Fibroblast of skin of abdomen (primary cell): Measurements from ENCODE around the gene KBTBD8. TPM values are rescaled to one million over a fixed set of nuclear protein-coding genes. Genes with fewer than 3 reads are reported as not detected.

Source experiments
- DNase-seq: peaks from one replicate; pipeline ENCODE4 v3.0.0-alpha.2; 2013
- polyA plus RNA-seq, 2 experiments: library from polyadenylated mRNA; unstranded; fragments of 120-200 nt; gene quantifications; one replicate each; pipeline ENCODE4 v1.2.1, GENCODE V29; 2013; ENCODE audit not compliant: insufficient read length in 2 of 2

The KBTBD8 gene, protein sequence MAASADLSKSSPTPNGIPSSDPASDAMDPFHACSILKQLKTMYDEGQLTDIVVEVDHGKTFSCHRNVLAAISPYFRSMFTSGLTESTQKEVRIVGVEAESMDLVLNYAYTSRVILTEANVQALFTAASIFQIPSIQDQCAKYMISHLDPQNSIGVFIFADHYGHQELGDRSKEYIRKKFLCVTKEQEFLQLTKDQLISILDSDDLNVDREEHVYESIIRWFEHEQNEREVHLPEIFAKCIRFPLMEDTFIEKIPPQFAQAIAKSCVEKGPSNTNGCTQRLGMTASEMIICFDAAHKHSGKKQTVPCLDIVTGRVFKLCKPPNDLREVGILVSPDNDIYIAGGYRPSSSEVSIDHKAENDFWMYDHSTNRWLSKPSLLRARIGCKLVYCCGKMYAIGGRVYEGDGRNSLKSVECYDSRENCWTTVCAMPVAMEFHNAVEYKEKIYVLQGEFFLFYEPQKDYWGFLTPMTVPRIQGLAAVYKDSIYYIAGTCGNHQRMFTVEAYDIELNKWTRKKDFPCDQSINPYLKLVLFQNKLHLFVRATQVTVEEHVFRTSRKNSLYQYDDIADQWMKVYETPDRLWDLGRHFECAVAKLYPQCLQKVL
- 0.77 TPM for polyA plus RNA-seq (2013, experiment 1 of 2; ENCODE audit: insufficient read length)
- polyA plus RNA-seq (2013, experiment 2 of 2; ENCODE audit: insufficient read length), result 0.71 TPM

DNA sequence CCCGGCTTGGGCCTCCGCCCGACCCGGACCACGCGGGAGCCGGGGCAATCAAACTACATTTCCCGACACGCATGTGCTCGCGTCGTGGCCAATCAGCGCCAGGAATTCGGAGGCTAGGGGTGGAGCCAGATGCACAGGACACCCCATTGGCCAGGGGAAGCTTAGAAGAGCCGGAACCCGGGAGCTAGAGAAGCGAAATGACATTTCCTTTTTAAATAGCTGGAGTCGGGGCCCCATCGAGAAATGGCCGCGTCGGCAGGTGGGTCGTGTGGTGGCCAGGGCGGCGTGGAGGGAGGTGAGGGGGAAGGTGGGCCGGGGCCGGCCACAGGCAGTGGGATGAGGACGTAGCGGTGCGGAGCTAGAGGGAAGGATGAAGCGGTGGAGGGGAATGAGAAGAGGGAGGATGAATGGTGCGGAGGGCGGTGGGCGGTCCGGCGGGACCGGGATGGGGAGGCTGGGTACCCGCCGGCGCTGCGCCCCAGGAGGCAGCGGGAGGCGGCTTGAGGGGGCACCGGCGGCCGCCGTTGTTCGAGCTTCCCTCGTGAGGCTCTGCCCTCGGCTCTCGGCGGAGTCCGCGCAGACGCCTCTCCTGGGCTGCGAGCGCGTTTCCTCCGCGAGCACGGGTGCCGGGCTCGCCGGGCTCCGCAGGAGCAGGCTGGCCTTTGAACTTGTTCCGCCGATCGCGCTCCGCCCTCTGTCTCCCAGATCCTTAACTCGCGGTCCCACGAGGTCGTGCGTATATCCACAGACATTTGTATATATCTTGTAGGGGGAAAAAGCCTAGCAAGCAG lies at the start of gene KBTBD8:
KBTBD8 (plus strand) TSS at position 195 of the 791 bp plus-strand sequence; CDS start at position 244, 49 bp downstream.
- DNase-seq, result peak; percentile 99

DNA sequence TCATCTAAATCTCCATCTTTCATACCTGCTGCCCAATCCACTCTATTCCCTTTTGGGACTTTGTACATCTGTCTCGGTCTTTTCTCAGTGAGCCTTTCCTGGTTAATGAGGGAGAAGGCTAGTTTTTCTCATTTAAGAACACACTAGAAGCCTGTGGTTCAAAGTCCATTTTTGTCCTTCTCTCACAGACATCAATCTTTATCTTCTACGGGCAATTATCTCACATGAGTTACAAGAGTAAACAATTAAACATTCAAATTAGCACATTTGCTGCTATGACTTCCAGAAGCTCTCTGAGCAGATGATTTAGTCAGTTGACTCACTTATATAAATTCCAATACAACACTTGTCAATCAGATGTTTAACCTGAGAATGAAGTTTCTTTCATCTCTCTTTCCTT lies 49.3 kb upstream of the KBTBD8 start:
- DNase-seq, result no peak

DNA sequence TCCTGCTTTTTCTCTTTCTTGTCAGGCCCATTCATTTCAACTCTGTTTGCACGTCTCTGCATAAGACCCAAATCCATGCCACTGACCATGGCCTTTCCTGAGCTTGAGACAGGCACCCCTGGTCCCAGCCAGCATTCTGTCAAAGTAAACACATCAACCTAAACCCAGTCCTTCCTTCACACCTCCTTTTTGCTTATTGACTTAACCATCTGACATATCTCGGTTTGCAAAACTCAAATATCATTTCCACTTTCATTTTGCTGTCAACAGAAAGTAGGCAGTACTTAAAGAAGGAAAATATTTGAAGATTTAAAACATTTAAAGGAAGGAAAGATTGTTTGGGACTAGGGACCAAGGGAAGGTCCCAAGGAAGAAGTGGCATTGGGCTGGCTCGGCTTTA lies 48.2 kb upstream of the KBTBD8 start:
- DNase-seq, result no peak

DNA sequence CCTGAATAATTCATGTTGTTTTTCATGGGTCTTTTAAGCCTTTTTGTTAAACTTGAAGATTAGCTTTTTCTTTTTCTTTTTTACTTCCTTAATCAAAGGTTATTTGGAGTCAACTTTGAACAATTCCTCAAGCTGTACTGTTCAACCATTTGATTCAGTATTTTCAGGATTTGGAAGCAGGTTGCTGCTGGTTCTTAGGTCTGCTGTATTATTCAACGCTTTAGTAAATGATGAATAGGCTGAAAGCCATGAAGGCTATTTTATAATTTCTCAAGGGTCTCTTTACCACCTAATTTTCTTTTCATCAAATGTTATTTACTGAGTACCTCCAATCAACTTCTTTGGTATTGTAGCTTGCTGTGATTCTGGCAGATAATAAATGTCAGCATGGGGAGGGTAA lies 45.8 kb upstream of the KBTBD8 start:
- no peak for DNase-seq

DNA sequence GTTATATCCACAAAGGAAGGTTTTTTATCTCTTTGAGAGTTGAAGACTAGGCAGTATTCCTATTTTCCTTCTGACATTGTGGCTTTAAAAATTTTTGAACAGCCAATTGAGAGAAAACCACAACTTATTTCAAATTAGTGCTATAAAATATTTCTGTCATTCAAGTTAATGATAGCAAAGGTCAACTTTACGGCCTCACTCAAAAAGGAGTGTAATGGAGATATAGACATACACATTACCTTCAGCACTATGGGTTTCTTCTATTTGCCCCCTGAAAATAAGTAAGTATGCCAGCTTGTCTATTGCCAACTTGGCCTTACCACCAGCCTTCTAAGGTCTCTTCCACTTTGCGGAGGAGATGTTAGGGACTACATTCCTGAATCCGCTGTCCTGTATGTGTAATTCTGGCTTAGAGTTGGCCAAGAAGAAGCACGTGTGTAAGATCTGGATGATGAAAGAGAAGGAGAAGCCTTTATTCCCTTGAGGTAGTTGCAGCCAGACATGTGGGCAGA lies 44.1 kb upstream of the KBTBD8 start:
- DNase-seq, result no peak

DNA sequence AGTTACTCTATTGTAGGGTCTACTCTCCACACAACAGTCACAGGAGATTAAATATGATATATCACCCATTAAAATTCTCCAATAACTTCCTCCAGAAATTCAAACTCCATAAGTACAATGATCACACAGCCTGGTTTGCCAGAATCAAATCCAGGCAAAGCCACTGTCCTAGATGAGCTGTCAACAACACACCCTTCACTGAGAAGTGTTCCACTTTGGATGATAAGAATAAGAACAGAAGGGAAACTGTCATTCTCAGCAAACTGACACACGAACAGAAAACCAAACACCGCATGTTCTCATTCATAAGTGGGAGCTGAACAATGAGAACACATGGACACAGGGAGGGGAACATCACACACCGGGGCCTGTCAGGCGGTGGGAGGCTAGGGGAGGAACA lies 41.4 kb upstream of the KBTBD8 start:
- no peak for DNase-seq

DNA sequence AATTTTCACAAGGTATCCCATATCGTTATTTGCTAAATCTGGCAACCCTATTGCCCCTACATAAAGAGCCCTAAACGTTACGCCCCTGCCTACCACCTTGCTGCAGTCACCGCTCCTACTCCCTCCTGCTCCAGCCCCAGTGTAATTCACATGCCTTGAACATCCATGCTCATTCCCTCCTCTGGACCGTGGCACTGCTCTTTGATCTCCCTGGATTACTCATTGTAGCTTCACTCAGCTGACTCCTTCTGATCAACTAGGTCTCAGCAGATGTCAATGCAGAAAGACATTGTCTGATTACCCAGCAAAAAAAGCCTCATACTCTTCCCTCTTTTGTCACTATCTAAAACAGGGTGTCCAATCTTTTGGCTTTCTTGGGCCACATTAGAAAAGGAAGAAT lies 40.7 kb upstream of the KBTBD8 start:
- no peak for DNase-seq

DNA sequence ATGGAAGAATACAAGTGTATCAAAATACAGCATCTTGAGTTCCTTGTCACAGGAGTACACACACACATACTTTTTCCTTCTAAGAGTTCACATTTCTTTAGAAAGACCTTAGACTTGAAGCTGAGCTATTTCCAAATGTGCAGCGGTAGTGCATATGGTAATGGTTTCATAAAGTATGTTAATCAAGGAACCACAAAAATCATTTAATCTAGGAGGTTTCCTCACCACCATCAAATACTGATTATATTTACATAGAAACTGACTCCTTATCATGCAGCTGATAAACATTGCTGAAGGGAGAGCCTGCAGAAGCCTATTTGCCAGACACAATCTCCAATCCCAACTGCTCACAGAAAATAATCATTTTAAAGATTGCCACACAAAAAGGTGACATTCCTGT lies 40.0 kb upstream of the KBTBD8 start:
- no peak for DNase-seq

DNA sequence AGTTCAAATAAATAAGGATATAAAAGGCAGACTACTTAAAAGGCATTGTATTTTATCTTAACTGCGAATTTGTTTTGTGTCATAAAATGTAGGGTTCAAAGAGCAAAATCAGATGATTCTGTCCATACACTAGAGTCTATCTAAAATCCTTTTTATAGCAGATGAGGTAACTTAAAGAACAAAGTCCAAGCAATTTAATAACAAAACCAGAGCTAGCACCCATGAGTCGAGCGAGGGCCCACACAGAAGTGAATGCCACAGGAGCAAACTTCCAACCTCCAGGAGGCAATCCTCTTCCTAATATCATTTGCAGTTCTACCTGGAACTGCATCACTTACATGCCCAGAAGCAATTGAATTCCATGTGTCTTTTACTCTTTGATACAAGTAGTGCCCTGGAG lies 35.4 kb upstream of the KBTBD8 start:
- no peak for DNase-seq

DNA sequence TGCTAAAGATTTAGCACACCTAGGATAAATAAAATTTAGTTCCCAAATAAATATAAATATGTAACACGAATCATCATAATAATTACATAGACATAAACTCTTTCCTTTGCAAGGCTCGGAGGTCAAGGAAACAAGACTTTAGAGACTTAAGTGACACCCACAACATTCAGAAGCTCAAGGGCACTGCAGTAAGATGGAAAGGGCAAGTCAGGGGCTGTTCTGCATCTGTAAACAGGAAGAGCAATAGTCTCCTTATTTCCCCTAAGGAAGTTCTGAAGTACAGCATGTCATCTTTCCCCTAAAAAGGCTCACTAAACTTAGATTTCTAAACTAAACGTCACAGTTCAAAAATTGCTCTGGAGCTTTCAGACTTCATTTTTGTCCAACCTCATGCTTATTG lies 26.9 kb upstream of the KBTBD8 start:
- DNase-seq, result no peak

DNA sequence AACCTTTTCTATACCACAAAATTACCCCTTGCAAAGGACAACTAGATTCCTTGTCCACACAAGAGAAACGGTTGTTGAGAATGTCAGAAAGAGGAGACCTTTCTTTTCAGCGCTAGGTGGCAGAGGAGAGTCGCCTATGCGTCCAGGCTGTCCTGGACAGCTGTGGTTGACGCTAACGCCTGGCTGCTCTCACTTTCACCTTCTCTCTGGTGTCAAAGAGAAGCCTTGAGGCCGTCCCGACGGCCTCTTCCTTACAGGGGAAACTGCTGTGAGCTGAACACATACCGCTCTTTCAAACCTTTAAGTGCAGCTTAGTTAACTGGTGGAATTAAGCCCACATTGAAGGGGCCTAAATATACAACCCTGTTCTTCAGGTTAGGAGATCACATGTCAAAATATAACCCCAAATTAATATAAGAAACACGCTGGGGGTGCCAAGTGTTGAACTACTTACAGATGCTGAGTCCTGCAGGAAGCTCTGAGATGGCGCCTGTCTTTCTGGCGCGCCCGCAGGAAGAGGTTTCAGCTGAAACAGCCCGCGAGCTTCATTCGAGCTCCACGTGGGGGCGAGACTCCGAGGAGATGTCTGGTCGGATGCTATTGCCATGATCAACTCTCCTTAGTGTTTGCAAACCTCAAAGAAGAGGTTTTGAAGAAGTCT lies 26.1 kb upstream of the KBTBD8 start:
- DNase-seq, result peak; percentile 71

DNA sequence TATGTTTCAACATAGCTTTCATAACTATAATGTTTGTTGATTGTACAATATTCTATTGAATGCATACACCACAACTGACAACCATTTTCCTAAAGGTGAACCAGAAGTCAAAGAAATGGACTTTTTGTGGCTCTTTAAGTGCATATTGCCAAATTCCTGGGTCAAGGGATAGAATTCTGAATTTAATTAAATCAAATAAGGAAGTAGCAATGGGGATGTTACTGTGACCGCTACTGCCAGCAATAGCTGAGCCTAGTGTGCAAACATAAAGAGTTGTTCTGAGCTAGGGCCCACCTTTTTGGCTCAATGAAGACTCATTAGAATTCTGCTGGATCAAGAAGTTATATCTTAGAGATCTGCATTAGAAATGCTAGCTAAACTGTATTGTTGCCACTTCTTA lies 17.3 kb upstream of the KBTBD8 start:
- no peak for DNase-seq

DNA sequence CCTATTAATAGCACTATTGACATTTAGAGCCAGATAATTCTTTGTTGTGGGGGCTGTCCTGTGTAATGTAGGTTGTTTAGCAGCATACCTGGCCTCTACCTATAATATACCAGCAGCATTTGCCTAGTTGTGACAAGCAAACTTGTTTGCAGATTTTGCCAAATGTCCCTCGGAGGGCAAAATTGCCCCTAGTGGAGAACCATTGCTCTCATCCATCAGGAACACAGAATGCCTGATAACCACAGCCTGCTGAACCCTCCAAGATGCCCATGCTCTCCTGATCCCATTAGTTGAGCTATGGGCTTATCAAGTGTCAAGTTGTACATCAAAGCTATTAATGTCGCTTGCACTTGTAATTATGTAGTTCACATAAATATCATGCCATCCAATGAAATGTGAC lies 15.0 kb upstream of the KBTBD8 start:
- DNase-seq, result no peak

DNA sequence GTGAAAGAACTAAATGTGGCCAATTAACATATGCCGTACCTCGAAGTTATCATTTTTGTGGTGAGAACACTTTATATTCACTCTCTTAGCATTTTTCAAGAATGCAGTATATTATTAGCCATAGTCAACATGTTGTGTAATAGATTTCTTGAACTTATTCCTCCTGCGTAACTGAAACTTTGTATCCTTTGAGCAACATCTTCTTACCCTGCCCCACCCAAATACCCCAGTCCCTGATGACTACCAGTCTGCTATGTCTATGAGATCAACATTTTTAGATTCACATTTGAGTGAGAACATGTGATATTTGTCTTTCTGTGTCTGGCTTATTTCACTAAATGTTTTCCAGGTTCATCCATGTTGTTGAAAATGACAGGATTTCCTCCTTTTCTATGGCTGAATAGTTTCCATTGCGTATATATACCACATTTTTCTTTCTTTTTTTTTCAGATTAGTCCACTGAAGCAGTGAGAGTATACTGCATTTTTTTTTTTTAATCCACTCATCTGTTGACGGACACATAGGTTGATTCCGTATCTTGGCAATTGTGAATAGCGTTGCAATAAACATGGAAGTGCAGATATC lies 12.7 kb upstream of the KBTBD8 start:
- no peak for DNase-seq

DNA sequence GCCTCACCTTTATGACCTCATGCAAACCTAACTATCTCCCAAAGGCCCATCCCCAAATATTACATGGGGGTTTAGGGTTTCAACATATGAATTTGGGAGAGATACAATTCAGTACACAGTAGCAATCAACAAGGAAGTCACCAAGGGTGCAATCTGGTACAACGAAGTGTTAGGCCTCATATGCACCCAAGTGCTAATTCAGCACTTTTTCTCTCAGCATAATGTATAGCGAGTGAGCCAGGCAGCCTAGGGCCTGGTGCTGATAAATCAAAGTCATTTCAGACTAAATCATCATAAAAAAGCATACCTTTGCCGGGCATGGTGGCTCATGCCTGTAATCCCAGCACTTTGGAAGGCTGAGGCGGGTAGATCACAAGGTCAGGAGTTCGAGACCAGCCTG lies 11.7 kb upstream of the KBTBD8 start:
- no peak for DNase-seq

DNA sequence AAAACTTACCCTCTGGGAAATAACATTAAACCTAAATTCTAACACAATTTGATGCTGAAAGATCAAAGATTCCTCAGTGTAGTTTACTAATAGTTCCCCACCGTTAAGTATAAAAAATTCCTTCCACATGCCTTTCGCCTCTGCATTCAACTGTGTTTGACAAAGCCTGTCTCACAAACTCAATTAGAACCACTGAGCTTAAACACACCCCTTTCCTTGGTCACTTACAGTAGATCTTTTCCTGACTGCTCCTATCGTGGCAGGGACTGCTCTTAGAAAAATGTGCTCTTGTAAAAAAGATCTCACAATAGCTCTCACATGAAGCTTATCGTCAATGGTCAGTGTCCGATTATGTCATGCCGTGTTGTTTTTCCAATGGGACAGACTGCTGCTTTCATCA lies 8.9 kb upstream of the KBTBD8 start:
- DNase-seq, result no peak

DNA sequence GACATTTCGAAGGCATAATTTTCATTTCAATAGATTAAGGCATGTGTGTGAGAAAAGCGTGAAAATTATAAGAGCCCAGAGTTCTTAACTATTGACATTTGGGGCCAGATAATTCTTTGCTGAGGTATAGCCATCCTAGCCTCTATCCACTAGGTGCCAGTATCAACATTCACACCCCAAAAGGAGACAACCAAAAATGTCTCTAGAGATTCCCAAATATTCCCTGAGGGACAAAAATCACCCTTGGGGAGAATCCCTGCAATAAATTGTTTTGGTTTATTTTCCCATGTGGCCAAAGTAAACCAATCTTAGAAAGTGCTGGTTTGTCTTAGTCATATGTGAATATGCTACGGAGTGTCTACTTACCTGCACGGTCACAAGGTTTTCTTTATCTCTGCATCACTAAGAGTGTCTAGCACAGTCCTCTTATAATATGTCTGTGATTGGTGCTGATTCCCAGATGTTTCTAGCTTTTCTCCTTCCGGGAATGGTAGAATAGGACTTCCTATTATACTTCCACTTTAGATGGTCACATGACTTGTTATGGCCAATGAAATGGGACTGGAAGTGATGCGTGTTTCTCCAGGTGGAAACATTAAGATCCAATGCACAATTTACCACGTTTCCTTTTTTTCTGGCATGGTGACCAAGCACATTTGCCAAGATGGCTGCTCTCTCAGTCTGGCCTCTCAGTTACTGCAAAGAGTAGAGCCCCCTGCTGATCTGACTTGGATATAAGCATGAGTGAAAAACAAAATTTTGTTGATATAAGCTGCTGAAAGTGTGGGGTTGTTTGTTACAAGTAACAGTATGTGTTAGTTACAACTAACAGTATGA lies 8.0 kb upstream of the KBTBD8 start:
- DNase-seq, result no peak

DNA sequence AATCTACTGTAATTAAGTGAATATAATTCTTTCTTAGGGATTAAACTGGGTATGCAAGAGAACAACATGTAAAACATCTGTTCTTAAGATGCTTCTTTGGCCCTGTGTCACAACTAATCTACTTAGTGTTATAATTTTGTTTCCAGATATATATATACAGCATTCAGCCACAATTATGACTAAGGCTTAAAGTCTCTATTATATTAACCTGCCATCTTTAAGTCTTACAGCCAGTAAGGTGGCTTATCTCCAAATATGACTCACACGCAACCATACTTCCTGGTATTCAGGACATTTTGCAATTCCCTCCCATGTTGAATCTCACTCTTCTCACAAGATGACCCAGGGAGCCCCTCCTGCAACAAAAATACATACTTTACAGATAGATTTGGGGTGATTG lies 6.6 kb upstream of the KBTBD8 start:
- peak; percentile 84 for DNase-seq

DNA sequence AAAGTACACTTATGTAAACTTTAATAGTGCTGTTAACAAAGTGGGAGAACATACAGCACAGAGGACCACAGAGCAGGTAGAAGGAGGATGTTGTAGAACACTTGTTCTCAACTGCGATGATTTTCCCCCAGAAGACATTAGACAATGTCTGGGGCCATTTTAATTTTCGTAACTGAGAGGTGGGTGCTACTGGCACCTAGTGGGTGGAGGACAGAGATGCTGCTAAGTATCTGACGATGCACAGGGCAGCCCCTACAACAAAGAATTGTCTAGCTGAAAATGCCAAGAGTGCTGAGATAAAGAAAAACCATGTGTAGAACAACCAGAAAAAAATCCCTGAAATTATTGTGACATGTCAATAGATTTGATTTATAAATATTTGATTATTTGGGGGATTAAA lies 5.0 kb upstream of the KBTBD8 start:
- DNase-seq, result no peak

DNA sequence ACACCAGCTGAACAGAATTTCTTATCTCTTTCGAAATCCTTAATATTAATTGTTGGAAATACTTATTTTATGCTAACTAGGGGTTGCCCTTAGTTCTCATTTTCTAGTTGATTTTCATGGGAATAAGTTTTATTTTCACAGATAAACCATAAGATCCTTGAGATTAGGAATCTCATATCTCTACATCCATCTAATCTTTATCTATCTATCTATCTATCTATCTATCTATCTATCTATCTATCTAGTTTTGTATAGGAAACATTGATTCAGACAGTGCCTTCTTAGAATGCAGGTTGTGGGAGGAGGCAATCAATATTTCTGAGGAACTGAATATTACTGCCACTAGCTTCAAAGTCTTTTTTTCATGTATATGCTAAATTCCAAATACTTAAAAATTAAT lies 3.5 kb upstream of the KBTBD8 start:
- no peak for DNase-seq

DNA sequence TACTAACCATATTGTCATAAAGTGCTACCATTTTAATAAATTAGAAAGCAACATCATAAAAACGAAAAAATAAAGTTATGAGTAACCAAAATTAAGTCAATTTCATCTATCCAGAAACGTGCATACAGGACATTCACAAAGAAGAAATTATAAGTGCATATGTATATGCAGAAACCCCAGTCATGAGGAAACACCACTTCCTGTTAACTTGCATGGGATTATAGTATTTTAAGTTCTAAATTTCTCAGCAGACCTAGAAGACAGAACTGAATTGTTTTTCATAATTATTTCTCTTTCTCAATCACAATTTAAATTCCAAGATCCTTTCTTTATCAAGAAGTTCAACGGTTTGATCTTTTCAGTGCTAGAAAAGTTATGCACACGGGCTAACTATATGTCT lies 1.4 kb upstream of the KBTBD8 start:
- no peak for DNase-seq
